Erythroblast (primary cell): ENCODE measurements around the gene MAP3K2.

Experiments used
- DNase-seq, 2 experiments: peaks; one replicate each; lab custom pipeline; 2025; lab: John Stamatoyannopoulos, UW
- GATA1 ChIP-seq: IDR thresholded peaks from 2 replicates; pipeline ENCODE4 v1.6.1; 2011; ENCODE audit warnings: low read depth, mild to moderate bottlenecking, control low read depth, low read length, moderate library complexity
- POLR2A ChIP-seq: IDR thresholded peaks from 2 replicates; pipeline ENCODE4 v1.6.1; 2011; ENCODE audit warnings: mild to moderate bottlenecking, low read length

Gene MAP3K2

GRCh38 chr2:127347015-127347414 is 40.8 kb downstream of the MAP3K2 start:
- TF ChIP-seq GATA1 (no peak), POLR2A (no peak)

GRCh38 chr2:127343277-127343676 is 44.5 kb downstream of the MAP3K2 start:
- no peak for DNase-seq
- TF ChIP-seq POLR2A: no peak
- no peak for TF ChIP-seq GATA1

More at GRCh38 chr2:127347015-127347414, 40.8 kb downstream of the MAP3K2 start:
- DNase-seq: no peak

- TF ChIP-seq GATA1 (no peak), POLR2A (no peak)
- DNase-seq: no peak
These were observed 45.7 kb downstream of the MAP3K2 start for GRCh38 chr2:127342101-127342500.

DNA sequence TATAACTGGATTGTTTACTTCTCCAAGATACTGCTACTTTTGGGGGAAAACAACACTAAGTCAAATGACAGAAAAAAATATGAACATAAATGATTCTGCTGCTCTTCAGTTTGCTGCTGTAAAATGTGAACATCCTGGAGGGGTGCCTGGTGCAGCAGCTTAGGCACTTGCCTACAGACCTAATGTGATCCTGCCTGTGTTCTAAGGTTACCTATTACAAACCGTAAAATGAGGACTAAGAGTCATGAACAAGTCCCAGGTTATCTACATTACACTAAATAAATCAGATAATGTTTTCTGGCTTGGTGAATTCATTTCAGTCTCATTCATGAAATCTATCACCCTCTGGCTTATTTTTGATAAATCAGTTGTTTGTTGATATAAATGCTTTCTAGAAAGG is 55.4 kb downstream of the MAP3K2 start:
- TF ChIP-seq GATA1 (no peak), POLR2A (no peak)
- DNase-seq: no peak

DNA sequence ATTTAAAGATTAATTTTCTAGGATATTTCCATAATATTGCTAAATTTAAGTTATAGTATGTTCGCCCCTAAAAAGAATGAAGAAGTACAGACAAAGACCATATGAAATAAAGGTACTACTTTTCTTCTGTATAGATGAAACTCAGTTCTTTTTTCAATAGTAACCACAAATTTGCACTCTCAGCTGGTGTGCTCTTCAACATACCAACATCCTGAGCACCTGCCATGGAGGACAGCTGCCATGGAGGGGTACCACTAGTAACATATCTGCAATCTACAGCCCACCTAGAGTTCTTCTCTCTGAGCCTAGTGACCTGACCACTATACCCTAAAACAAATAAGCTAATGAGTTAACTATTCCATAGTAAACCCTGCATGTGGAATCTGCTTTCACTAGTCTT is 57.0 kb downstream of the MAP3K2 start:
- TF ChIP-seq POLR2A: no peak
- no peak for TF ChIP-seq GATA1
- no peak for DNase-seq

- no peak for DNase-seq
These were observed 61.4 kb downstream of the MAP3K2 start for GRCh38 chr2:127326289-127326945.

GRCh38 chr2:127324635-127325034 is 63.1 kb downstream of the MAP3K2 start:
- no peak for TF ChIP-seq GATA1
- TF ChIP-seq POLR2A: no peak
- peak; percentile 35 to 71 for DNase-seq

More at GRCh38 chr2:127326289-127326945, 61.4 kb downstream of the MAP3K2 start:
- TF ChIP-seq POLR2A (no peak), GATA1 (no peak)

GRCh38 chr2:127321303-127321702 is 66.5 kb downstream of the MAP3K2 start:
- no peak for DNase-seq
- TF ChIP-seq GATA1: no peak

- no peak for DNase-seq
- no peak for TF ChIP-seq GATA1
- TF ChIP-seq POLR2A: no peak
These were observed 67.0 kb downstream of the MAP3K2 start for GRCh38 chr2:127320586-127321275.

DNA sequence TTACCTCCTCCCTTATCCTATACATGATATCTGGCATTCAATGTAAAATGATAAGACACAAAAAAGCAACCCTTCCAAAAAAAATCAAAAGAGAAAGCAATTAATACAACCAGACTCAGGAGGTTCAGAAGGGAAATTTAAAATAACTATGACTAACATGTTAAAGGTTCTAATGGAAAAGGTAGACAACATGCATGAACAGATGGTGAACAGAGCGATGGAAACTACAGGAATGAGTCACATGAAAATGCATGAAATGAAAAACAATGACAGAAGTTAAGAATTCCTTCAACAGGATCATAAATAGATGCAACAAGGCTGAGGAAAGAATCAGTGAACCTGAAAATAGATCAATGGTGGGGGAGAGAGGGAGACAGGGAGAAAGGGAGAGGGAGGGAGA is 67.7 kb downstream of the MAP3K2 start:
- DNase-seq: no peak
- TF ChIP-seq GATA1 (no peak), POLR2A (no peak)

GRCh38 chr2:127314193-127314988 is 73.4 kb downstream of the MAP3K2 start:
- DNase-seq: no peak
- no peak for TF ChIP-seq GATA1
- TF ChIP-seq POLR2A: no peak

- DNase-seq: no peak
- no peak for TF ChIP-seq GATA1
- no peak for TF ChIP-seq POLR2A
These were observed 74.4 kb downstream of the MAP3K2 start for GRCh38 chr2:127313406-127313805.

- no peak for DNase-seq
These were observed 76.8 kb downstream of the MAP3K2 start for GRCh38 chr2:127310980-127311379.

GRCh38 chr2:127309468-127309867 is 78.3 kb downstream of the MAP3K2 start:
- TF ChIP-seq GATA1: no peak
- no peak for TF ChIP-seq POLR2A

More at GRCh38 chr2:127310980-127311379, 76.8 kb downstream of the MAP3K2 start:
- TF ChIP-seq GATA1: no peak
- no peak for TF ChIP-seq POLR2A

More at GRCh38 chr2:127309468-127309867, 78.3 kb downstream of the MAP3K2 start:
- no peak for DNase-seq
